Measurements from ENCODE around the gene GDPD5.

GDPD5 gene

DNA sequence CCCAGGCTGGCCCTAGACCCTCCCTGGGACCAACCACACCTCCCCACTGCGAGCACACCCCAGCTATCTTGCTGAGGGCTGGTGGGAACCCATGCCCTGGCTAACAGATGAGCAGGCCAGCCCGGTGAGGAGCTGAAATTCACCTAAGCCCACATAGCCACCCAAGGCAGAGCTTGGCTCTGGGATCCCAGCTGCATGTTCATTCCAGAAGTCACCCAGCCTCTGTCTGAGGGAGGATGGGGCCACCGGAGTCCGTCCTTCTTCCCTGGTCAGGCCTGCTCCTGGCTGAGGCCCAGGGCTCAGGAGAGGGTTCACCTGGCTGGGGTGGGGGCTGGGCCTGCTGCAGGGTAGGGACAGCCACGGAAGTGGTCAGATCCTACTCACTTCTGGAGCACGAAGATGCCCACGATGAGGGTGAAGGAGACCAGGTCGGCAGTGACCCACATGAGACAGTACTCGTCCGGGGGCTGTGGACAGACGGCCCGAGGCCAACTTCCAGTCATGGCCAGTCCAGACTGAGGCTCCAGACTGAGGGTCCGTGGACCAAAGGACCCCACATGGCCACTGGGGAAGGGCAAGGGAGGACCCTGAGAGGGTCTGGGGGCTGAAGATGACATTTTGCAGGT, 86.1 kb downstream of the GDPD5 start:
- Histone ChIP-seq H3K27ac (no peak overlapping the region), H3K4me3 (no peak overlapping the region)

DNA sequence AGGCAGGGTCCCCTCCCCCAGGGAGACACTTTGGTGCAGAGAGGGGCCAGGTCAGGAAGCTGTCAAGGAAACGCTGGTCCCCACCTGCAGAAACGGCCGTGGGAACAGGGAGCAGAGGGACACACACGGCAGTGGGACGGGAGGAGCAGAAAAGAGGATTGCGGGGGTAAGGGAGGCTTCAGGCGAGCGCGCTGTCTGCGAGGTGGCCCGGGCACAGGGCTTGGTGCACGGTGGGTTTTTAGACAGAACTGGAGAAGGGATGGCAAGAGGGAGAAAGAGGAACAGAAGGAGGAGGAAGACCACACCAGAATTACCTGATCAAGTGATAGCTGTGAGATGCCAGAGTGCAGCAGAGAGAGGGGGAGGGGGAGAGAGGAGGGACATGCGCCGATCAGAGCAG, 86.7 kb downstream of the GDPD5 start:
- H3K27ac ChIP-seq = no peak overlapping the region
- no peak overlapping the region for H3K4me3 ChIP-seq

DNA sequence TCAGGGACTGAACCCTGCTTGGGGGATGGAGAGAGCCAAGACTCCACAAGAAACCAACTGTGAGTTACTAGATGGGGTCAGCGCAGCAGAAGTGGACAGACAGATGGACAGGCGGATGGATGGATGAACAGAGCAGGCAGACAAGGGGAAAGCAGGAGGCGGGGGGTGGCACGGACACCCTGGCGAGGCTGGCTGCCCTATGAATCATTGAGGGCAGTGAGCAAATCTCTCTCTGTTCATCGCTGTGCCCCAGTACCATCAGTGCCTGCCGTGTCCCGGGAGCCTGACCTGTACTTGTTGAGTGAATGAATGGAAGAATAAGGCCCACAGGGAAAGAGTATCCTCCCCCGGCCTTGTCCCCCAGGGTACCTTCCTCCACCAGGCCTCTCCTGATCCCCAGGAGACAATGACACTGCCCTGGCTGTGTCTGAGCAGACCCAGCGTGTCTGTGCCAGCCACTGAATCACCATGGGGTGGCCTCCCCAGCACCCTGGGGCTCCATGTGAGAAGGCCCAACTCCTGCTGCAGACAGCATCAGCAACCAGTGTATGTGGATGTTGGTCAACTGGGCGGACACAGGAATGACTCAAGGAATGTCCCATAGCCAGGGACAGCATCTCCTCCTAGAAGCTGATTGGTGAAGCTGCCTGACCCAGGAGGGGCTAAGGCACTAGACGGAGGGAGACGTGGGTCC, 87.6 kb downstream of the GDPD5 start:
- H3K4me3 ChIP-seq = no peak overlapping the region
- H3K27ac ChIP-seq = no peak overlapping the region

DNA sequence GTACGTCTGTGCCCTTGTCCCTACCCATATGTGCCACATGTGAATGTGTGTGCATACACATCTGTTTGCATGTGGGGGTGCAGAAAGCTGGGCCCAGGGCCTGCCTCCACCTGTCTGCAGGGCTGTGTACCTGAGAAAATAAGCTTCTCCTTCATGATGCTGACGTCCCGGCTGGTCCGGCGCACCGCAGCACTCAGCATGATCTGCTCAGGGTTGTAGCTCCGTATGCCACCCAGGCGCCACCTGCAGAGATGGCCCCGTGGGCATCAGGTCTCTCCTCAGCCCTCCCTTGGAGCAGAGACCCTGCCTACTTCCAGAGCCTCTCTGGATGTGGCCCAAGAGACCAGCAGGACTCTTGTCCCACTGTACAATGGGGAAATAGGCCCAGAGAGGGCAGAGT, 88.9 kb downstream of the GDPD5 start:
- H3K27ac ChIP-seq = no peak overlapping the region
- H3K4me3 ChIP-seq = no peak overlapping the region

DNA sequence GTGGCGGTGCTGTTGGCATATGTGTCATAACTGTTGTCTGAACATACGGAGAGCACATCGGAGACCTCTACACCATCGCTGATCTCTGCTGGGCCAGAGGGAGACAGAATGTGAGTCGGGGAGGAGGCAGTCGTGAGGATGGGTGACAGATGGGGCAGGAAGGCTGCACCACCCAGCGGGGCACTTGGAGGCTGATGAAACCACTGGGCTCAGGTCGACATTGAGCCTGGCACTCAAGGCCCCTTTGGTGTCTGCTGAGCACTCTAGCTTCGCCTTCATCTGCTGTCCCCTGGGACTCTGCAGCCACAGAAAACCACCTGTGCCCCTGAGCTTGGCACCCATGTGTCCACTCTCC, 90.2 kb downstream of the GDPD5 start:
- Histone ChIP-seq H3K27ac (no peak overlapping the region), H3K4me3 (no peak overlapping the region)

DNA sequence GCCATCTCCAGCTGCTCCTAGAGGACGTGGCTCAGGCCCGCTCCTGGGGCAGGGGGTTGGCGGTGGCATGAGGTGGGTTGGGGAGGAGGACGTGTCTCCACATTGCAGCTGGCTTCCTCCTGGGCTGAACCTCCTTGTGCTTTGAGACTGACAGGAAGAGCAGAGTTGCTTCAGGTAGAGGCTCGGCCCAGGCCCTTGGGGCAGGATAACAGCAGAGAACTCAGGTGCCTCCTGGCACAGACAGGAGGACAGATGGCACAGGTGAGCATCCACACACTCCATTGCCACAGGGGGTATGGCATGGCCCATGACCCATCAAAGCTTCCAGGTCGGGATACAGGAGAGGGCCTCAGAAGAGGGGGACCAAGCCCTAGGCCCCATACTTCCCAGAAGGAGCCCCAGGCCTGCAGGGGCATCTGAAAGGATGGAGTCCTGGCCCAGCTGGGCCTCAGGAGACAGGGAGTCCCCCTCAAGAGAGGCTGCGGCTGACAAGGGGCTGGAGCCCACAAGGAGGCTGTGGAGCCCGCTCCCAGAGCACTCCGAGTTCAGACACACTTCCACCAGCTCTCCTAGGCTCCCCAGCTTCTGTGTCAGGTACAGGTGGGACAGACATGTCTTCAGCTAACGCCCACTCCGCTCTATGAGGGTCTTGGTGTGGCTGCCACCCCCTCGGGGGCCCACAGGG, 90.7 kb downstream of the GDPD5 start:
- Histone ChIP-seq H3K4me3 (no peak overlapping the region), H3K27ac (no peak overlapping the region)

DNA sequence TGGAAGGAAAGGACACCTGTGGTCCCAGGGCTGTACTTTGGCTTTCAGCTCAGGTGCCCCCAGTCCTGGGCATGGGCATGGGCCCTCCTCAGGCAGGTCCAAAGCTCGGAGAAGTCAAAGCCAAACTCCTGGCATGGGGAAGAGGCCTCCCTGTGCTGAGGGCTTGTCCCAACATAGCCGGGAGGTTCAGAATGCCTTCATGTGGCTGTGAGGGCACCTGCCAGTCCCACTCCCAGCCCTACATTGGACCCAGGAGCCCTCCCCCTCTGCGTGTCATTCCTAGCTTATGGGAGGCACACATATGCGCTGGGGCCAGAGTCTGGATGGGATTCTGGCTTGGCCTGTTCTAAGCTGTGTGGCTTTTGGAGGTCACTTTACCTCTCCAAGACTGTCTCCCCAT, 91.7 kb downstream of the GDPD5 start:
- H3K4me3 ChIP-seq = no peak overlapping the region

DNA sequence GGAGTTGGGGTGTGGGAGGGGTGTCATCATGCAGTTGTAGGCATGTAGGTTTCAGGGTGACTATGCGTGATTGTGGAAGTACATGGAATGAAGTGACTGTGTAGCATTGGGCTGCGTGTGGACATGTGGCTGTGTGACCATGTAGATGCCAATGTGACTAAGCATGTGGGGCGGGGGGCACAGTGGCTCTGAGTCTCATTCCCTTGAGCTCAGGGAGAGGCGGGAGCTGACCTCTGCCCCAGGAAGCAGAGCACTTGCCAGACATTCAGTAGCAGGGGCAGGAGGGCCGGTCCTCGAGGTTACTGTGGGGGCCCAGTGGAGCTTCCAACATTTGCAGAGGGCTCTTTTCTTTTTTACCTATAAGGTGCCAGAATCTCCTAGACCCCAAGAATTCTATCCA, 92.3 kb downstream of the GDPD5 start:
- Histone ChIP-seq H3K27ac (no peak overlapping the region), H3K4me3 (no peak overlapping the region)

More for the DNA sequence above, 91.7 kb downstream of the GDPD5 start:
- H3K27ac ChIP-seq = no peak overlapping the region

DNA sequence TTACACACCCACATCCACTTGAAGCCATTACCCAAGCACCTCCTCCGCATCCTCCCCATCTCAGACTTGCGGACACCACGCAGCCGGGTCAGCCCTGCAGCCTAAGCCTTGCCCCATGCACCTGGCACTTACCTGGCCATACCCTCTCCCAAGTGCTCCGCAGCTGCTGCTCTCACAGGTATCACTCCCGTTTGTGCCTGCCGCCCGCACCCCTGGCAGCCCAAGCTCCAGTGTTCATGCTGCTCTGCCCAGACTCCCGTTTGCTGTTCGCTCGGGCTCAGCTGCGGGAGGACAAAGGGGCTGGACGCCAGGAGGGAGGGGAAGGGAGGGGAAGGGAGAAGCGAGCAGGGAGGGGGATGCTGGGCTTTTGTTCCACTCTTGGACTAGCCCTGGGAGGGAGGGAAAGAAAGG, 92.8 kb downstream of the GDPD5 start, which contains the start of gene KLHL35:
KLHL35 (minus strand) TSS at position 293 of the 411 bp plus-strand sequence. CDS start 2,574 bp downstream, outside the sequence.
- Histone ChIP-seq H3K27ac (no peak within 1 kb of the TSS), H3K4me3 (no peak within 1 kb of the TSS)

DNA sequence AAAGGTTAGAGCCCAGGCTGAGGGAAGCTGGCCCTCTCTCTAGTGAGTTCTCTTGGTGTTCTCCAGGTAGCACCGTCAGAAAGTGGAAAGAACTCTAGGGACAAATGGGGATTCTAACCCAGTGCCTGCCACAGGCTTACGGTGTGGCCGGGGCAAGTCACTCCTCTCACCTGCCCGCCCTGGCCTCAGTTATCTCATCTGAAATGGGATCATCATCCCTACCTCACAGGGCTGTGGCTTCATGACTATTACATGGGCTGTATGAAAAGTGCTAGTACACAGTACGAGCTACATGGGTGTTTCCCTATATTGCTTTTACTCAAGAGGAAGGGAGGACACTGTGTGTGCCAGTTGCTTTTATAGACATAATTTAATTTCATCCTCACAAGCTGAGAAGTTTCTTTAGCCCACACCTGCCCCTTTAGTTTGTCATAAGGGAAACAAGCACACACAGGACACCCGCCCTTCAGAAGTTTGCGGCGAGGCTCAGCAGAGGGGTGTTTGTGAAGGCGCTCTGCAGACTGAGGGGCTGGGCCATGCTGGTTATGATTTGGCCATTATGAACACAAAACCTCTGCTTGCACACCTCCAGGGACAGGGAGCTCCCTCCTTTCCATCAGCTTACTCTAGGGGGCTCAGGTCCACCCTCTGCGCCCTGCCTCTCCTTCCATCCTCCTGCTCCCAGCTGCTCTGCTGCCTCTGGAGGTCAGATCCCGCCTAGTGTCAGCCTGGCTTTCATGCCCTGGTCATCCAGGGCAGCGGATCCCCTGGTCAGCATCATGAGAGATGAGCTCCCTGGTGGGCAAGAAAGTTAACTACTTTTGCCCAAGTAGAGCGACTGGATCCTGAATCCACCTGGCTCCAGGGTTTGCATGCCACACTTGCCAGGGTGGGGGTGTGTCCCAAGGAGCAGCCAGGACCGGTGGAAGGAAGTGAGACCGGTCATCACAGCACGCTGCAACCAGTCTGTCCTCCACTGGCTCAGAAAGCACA, 93.9 kb downstream of the GDPD5 start:
- no peak overlapping the region for H3K27ac ChIP-seq
- H3K4me3 ChIP-seq = no peak overlapping the region

DNA sequence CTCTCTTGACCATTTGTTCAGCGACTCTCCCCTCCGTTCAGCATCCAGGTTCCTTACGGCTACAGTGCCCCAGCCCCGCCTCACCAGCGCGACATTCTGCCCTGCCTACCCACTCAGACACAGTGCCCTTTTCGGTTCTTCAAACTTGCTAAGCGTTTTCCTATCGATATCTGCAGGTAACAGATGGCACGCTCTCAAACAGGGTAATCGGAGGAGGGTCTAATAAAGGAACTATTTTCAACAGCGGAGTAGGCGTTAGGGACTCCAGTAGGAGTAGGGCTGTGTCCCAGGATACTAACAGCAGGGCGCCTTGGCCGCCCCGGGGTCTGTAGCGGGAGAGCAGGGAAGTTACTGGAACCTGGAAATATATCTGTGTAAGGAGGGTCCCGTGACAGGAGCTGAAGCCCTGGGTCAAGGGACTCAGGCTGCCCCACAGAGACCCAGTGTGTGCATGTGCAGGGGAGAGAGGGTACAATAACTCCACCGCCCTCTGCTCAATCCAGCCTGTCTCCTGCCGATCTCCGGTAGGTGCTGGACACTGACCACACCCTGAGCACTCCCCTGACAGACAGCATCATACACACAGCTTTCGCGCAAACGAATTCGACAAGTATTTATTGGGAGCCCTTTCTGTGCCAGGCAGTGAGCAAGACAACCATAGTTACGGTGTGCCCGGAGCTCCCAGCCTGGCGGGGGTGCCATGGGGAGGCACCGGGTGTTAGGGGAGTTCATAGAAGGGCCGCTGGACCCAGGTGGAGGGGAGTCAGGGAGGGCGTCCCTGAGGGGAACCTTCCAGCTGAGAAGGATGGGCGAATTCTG, 94.8 kb downstream of the GDPD5 start:
- H3K4me3 ChIP-seq = peak overlapping the region; percentile 22 to 47 (median 38)
- peak overlapping the region in 7 of 21 experiments; percentile 14 to 66 (median 48) for H3K27ac ChIP-seq

DNA sequence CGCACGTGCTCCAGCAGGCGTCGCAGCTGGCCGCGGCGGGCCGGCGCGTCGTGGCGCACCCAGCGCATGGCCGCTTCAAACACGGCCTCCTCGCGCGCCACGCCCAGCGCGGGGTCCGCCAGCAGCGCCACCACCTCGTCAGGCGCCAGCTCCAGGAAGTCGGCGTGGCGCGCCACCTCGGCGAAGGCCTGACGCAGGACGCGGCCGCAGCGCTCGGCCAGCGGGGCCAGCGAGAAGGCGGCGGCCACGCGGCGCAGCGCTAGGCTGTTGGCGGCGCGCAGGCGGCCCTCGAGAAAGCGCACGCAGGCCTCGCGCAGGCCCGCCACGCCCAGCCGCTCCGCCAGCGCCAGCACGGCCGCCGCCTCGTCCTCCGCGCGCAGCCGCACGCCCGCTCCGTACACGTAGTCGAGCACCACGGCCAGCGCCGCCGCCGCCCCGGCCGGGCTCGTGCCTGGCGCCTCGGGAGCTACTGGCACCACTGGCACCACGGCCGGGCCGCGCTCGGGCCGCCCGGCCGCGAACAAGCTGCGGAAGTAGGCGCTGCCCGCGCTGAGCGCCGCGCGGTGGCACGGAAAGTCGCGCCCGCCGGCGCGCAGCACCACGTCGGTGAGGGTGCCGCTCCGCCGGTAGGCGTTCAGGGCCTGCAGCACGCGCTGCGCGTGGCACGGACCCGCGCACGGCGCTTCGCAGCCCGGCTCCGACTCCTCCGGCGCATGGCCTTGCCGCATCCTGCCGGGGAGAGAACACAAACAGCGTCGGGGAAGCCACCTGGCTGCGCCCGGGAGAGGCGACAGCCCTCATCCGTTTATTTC, 95.6 kb downstream of the GDPD5 start:
- Histone ChIP-seq H3K27ac (peak overlapping the region in 10 of 21 experiments; percentile 5 to 66 (median 38)), H3K4me3 (peak overlapping the region; percentile 22 to 47 (median 38))

DNA sequence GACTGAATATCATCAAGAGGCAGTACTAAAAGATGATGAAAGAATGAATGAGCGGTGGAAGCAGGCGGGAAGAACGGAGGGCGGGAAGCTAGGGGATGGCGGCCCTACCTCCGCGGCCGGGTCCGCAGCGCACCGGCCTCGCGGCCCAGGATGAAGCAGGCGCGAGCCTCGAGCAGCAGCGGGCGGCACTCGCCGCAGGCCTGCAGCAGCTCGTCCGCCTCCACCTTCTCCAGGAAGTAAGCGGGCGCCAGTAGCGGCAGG, 96.2 kb downstream of the GDPD5 start:
- Histone ChIP-seq H3K27ac (peak overlapping the region in 1 of 21 experiments; percentile 14), H3K4me3 (peak overlapping the region in 5 of 7 experiments; percentile 30 to 47 (median 42))

DNA sequence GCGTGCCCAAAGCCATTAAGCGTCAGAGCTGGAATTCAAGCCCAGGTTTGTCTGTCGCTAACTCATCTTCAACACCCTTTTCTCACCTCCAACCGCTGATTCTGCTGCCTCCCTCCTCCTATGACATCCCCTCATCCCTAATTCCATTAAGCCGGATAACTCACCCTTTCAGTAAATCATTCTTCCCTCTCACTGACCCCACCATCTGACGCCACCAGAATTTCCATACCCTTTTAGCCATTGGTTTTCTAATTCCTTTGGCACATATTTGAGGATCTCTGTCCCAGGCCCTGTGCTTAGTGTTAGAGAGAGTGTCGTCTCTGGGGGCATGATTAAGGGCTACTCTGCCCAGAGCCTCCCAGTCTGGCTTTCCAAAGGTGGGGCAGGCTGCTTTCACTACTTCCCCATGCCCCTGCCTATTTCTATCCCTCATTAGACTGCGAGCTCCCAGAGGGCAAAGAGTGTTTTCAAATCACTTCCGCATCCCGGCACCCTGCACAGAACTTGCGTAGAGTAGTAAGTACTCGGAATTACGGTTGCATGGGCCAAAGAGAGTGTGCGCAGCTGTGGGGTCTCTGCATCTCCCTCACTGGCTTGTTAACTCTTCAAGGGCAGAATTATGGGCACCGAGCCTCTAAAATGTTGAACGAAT, 96.6 kb downstream of the GDPD5 start:
- Histone ChIP-seq H3K27ac (no peak overlapping the region), H3K4me3 (peak overlapping the region in 1 of 7 experiments; percentile 42)

DNA sequence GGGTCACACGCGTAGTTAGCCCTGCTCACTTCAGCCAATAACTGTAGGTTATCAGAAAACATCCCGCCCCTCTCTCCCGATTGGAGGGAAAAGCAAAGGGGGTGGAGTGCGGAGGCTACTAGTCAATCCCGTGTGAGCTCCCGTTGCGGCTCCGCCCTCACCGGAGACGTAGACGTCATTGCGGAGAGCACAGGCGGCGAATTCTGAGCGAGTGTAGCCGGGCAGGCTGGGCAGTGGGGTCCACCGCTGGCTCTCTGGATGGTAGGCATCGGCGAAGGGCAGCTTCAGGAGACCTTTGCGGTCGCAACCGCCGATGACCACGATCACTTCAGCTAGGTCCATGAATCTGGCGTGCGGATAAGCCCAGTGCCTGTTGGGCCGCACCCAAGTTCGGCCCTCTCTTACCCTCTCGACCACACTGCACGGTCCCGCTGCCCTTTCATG, 97.4 kb downstream of the GDPD5 start:
- Histone ChIP-seq H3K27ac (peak overlapping the region in 3 of 21 experiments; percentile 6 to 49 (median 13)), H3K4me3 (peak overlapping the region in 6 of 7 experiments; percentile 4 to 37 (median 16))

DNA sequence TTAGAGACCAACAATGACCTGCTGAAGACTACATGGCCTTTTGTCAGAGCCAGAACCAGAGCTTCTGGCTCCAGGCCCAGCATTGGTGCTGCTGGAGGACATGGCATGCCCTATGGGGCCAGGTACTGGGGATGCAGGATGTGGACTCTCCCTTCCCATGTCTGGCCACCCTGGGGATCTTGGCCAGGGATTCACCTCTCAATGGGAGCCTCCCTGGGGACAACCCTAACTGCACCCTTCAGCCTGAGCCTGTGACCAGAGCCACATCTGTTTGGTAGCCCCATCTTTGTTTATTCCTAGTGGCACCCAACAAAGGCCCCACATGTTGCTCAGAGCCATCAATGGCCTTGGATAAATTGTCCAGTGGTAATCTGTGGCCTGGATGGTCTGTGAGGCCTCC, 98.6 kb downstream of the GDPD5 start:
- H3K27ac ChIP-seq = no peak overlapping the region
- H3K4me3 ChIP-seq = no peak overlapping the region

DNA sequence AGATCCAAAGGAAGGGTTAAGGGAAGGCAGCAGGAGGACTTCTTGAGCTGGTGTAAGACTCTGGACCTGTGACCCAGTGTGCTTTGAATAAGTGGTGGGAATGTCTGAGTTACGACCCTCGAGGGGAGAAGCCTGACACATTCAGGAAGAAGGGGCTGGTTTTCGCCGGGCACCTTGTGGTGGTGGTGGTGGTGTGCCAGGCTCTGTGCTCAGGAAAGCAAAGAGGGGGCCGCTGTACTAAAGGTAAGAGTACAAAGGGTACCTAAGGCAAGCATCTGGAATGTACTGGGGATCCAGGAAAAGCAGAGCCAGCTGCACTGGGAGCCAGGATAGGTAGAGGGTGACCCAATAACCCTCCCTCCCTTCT, 99.0 kb downstream of the GDPD5 start:
- Histone ChIP-seq H3K4me3 (no peak overlapping the region), H3K27ac (no peak overlapping the region)

DNA sequence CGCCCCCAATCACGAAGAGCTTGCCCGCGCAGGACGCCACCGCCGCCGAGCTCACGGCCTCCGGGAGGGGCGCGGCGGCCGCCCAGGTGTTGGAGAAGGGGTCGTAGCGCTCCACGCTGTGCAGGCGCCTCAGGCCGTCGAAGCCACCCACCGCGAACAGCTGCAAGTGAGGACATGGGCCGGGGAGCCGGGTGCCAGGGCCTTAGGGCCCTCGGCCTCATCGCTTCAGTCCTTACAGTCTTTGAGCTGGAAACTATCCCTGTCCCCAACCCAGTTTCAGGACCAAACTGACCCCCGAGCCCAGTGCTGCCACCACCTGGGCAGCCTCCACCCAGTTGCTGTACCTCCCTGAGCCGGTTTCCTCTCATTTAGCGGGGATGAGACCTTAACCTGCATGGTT, 100.3 kb downstream of the GDPD5 start:
- no peak overlapping the region for H3K4me3 ChIP-seq
- H3K27ac ChIP-seq = no peak overlapping the region

All from skin epidermis (tissue), 12 donors.